Measurements from ENCODE around the gene TGFBR1. TPM values are rescaled to one million over a fixed set of nuclear protein-coding genes. Genes with fewer than 3 reads are reported as not detected.
A peak's percentile ranks its signal among the peaks of the same experiment; 100 is the strongest.
"Not testable (repeated sequence)": the region's sequence is repeated elsewhere in the genome, so short reads cannot be mapped to it uniquely, and the experiment has no call there.

Gene TGFBR1
- total RNA-seq, 1 donor: 15.3 TPM

- no peak for DNase-seq (ENCODE audit: low read depth in 2 of 3, low spot score in 2 of 3)
Observed at GRCh38 chr9:99075246-99075912, 29.5 kb upstream of the TGFBR1 start.

- DNase-seq (ENCODE audit: low read depth in 2 of 3, low spot score in 2 of 3): no peak
Observed at GRCh38 chr9:99076030-99076429, 28.9 kb upstream of the TGFBR1 start.

- peak in 2 of 3 donors; percentile 87 to 95 for DNase-seq (ENCODE audit: low read depth in 2 of 3, low spot score in 2 of 3)
Observed at GRCh38 chr9:99076483-99077171, 28.3 kb upstream of the TGFBR1 start.

- no peak for DNase-seq (ENCODE audit: low read depth in 2 of 3, low spot score in 2 of 3)
Observed at GRCh38 chr9:99078717-99079116, 26.2 kb upstream of the TGFBR1 start.

- no peak for DNase-seq (ENCODE audit: low read depth in 2 of 3, low spot score in 2 of 3)
Observed at GRCh38 chr9:99079542-99079941, 25.4 kb upstream of the TGFBR1 start.

- no peak for DNase-seq (ENCODE audit: low read depth in 2 of 3, low spot score in 2 of 3)
Observed at GRCh38 chr9:99083051-99083450, 21.9 kb upstream of the TGFBR1 start.

- DNase-seq (ENCODE audit: low read depth in 2 of 3, low spot score in 2 of 3): no peak
Observed at GRCh38 chr9:99085949-99086948, 18.7 kb upstream of the TGFBR1 start.

- no peak for DNase-seq (ENCODE audit: low read depth in 2 of 3, low spot score in 2 of 3)
Observed at GRCh38 chr9:99087462-99087861, 17.5 kb upstream of the TGFBR1 start.

GRCh38 chr9:99090336-99091130, 14.4 kb upstream of the TGFBR1 start:
- no peak for DNase-seq (ENCODE audit: low read depth in 2 of 3, low spot score in 2 of 3)

GRCh38 chr9:99092643-99093491, 12.0 kb upstream of the TGFBR1 start:
- no peak for DNase-seq (ENCODE audit: low read depth in 2 of 3, low spot score in 2 of 3)

- DNase-seq (ENCODE audit: low read depth in 2 of 3, low spot score in 2 of 3): no peak
Observed at GRCh38 chr9:99093492-99093791, 11.5 kb upstream of the TGFBR1 start.

GRCh38 chr9:99095565-99095964, 9.3 kb upstream of the TGFBR1 start:
- DNase-seq (ENCODE audit: low read depth in 2 of 3, low spot score in 2 of 3): no peak

GRCh38 chr9:99096409-99096808, 8.5 kb upstream of the TGFBR1 start:
- DNase-seq (ENCODE audit: low read depth in 2 of 3, low spot score in 2 of 3): no peak

- not testable (repeated sequence) for DNase-seq (ENCODE audit: low read depth in 2 of 3, low spot score in 2 of 3)
Observed at GRCh38 chr9:99099806-99100585, 4.9 kb upstream of the TGFBR1 start.

- no peak for DNase-seq (ENCODE audit: low read depth in 2 of 3, low spot score in 2 of 3)
Observed at GRCh38 chr9:99101271-99101670, 3.6 kb upstream of the TGFBR1 start.

- DNase-seq (ENCODE audit: low read depth in 2 of 3, low spot score in 2 of 3): no peak
Observed at GRCh38 chr9:99101812-99102211, 3.1 kb upstream of the TGFBR1 start.

GRCh38 chr9:99103054-99103895, 1.6 kb upstream of the TGFBR1 start:
- DNase-seq (ENCODE audit: low read depth in 2 of 3, low spot score in 2 of 3): no peak

GRCh38 chr9:99103901-99104458, 933 bp upstream of the TGFBR1 start:
- DNase-seq (ENCODE audit: low read depth in 2 of 3, low spot score in 2 of 3): peak in 1 of 3 donors; percentile 32
